ENCODE data around the gene SUSD2.

DNA sequence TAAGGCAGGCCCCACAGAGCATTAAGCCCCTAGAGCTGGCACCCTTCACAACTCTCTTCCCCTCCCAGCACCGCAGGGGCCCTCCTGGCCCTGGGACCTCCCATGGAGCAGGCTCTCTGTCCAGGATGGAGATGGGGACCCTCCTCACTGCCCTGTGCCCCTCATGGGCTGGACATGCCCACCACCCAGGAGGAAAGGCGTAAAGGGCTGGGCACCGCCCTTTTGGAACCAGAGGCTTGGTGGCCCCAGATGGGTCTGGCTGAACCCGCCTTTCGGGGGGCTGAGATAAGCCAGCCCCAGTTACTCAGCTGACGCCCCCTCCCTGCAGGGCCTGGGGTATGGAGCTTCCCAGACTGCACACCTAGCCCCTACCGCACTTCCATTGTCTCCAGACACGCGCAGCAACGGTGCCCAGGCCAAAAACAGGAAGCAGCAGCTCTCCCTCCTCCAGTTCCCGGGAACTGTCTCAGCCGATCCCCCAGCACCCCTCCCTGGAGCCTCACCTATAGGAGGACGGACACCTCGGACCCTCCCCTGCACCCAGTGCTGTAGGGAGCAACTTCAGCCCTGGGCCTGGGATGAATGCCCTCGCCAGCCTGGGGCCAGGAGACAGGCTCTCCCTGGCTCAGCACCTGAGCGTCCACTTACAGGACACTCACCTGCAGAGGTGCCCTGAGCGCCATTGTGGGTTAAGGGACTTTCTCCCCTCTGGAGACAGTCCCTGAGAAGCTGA, 1.6 kb upstream of the SUSD2 start:
- TF ChIP-seq EZH2 (IDR thresholded peaks at IDR 0.05; ENCODE audit: borderline replicate concordance), result no peak
- TF ChIP-seq, protein P1, sequence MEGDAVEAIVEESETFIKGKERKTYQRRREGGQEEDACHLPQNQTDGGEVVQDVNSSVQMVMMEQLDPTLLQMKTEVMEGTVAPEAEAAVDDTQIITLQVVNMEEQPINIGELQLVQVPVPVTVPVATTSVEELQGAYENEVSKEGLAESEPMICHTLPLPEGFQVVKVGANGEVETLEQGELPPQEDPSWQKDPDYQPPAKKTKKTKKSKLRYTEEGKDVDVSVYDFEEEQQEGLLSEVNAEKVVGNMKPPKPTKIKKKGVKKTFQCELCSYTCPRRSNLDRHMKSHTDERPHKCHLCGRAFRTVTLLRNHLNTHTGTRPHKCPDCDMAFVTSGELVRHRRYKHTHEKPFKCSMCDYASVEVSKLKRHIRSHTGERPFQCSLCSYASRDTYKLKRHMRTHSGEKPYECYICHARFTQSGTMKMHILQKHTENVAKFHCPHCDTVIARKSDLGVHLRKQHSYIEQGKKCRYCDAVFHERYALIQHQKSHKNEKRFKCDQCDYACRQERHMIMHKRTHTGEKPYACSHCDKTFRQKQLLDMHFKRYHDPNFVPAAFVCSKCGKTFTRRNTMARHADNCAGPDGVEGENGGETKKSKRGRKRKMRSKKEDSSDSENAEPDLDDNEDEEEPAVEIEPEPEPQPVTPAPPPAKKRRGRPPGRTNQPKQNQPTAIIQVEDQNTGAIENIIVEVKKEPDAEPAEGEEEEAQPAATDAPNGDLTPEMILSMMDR (IDR thresholded peaks at IDR 0.05; ENCODE audit: poor library complexity), result no peak
- no peak for TF ChIP-seq EZH2phosphoT487 (IDR thresholded peaks at IDR 0.05; ENCODE audit: low read depth, severe bottlenecking, unreplicated experiment)
